NOMO-1 treated with DMSO at 0.1 percent for 48 hours (cell line): ENCODE results near the gene SSBP3.
"Not testable (repeated sequence)": the region's sequence is repeated elsewhere in the genome, so short reads cannot be mapped to it uniquely, and the experiment has no call there.

Experiments
- DNase-seq: peaks from one replicate; lab custom pipeline; 2025; ENCODE audit not compliant: unreplicated experiment; lab: John Stamatoyannopoulos, UW

SSBP3 gene

DNA sequence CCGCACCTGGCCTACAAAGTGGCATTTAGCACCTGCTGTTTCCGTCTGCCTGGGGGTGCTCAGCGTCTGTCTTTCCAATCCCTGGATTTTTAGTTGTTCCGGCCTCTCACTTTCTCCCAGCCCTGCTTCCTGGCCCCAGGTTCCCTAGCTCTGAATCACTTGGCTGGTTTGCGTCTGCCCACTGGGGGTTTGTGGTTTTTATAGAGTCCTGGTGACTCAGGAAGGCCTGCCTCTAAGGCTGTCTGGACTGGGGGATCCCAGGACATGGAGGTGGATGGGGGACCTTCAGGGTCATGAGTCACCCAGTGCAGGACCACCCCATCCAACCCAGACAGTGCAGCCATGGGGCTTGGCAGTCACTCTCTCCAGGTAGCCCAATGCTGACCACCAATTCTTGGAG is 152.7 kb downstream of the SSBP3 start:
- DNase-seq: no peak

DNA sequence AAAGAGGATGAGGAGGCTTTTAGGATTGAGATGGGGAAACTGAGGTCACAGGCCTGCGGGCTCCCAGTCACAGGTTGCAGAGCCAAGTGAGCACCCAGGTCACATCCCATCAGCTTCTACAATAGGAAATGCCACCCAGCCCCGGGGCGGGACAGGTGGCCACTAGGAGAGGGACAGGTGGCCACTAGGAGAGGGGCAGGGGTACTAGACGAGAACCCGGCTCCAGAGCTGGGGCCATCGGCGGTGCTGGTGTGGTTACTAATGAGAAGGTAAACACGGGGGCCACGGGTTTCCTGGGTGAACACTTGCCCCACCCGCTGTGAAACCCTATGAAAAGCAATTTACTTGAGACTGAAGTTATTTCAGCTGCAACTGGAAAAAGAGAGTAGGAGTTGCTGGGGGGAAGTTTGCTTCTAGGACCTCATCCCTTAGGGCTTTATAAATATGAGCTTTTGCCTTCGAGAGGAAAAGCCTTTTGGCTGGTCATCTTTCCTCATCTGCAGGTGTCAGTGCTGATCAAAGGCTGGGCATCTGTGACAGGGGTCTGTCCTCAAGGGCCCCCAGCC is 153.7 kb downstream of the SSBP3 start:
- no peak for DNase-seq

GRCh38 chr1:54250670-54251069 is 155.5 kb downstream of the SSBP3 start:
- DNase-seq: no peak

- DNase-seq: no peak
These were observed 156.3 kb downstream of the SSBP3 start for GRCh38 chr1:54249819-54250435.

- no peak for DNase-seq
These were observed 157.2 kb downstream of the SSBP3 start for GRCh38 chr1:54248966-54249365.

- DNase-seq: no peak
These were observed 158.2 kb downstream of the SSBP3 start for GRCh38 chr1:54247863-54248515.

DNA sequence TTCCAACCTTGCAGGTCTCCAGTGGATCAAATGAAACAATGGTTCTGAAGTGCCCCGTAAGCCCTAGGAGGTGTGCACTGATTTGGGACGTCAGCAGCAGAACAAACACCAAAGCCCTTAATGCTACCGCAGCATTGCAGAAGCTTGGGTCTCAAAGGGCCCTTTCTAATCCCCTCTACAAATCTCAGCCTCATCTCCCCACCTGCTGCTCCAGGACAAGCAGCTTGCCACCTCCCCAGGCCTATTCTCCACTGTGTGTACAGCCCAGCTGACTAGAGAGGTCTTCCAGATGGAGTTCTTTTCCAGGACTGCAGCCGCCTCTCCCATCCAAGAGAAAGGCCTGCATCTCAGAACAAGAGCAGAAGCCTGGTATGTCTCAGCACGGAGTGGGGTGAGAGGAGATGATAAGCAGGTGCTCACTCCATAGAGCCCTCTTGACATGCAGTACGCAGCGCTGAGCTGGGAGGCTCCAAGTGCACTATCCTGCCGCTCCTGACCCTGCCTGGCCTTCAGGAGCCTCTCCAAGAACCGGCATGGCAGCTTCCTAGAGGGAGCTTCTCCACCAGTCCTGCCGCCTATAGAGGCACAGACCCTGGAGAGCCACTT is 160.0 kb downstream of the SSBP3 start:
- no peak for DNase-seq

- DNase-seq: no peak
These were observed 160.7 kb downstream of the SSBP3 start for GRCh38 chr1:54245501-54245900.

DNA sequence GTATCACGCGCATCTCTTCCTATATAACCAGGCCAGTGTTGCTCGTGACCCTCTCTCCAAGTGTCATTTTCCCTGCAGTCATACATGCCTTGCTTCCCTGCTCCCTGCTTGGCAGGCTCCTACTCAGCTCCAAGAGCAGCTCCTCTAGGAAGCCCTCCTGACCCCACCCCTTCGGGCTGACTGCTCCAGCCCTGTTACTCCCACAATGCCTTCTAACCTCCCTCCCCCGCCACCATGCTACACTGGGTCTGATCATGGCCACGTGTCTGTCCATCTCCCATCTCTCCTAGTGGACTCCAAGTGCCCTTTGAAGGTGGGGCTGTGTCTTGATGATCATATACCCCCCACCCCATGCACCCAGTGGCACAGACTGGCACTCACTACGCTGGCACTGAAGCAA is 161.5 kb downstream of the SSBP3 start:
- DNase-seq: no peak

GRCh38 chr1:54243022-54243421 is 163.2 kb downstream of the SSBP3 start:
- DNase-seq: no peak

GRCh38 chr1:54241364-54241763 is 164.8 kb downstream of the SSBP3 start:
- no peak for DNase-seq

- no peak for DNase-seq
These were observed 165.4 kb downstream of the SSBP3 start for GRCh38 chr1:54240741-54241335.

GRCh38 chr1:54239631-54240031 is 166.6 kb downstream of the SSBP3 start:
- DNase-seq: no peak

GRCh38 chr1:54239035-54239383 is 167.2 kb downstream of the SSBP3 start:
- no peak for DNase-seq

GRCh38 chr1:54238353-54239034 is 167.7 kb downstream of the SSBP3 start:
- peak; percentile 84 for DNase-seq

DNA sequence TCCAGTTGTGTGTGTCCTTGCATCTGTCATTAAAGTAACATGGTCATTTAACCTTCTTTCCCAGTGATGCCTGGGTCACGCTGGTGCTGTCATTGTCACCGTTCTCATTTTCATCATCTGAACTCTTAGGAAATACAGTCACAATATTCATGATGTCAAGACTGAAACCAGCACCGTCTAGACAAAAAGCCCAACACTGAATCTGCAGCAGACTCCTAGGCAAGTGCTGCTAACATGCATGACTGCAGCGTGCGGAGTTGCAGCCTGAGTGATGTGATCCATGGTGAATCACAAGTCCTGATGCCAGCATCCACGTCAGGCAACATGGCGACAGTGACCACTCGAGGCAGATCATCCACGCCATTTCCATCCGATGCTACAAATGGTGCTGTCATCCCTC is 168.6 kb downstream of the SSBP3 start:
- DNase-seq: no peak

GRCh38 chr1:54234284-54234683 is 171.9 kb downstream of the SSBP3 start:
- no peak for DNase-seq

GRCh38 chr1:54233196-54233595 is 173.0 kb downstream of the SSBP3 start:
- DNase-seq: not testable (repeated sequence)

GRCh38 chr1:54230507-54231339 is 175.5 kb downstream of the SSBP3 start:
- peak; percentile 70 for DNase-seq

- no peak for DNase-seq
These were observed 176.8 kb downstream of the SSBP3 start for GRCh38 chr1:54229281-54229891.
